DOHH2 (cell line): ENCODE measurements around the gene ETS1.

Experiments
- CTCF ChIP-seq: fragments of 200-600 bp; sonication (generic); IDR thresholded peaks from one replicate; pipeline ENCODE4 v1.5.1; 2014; ENCODE audit warnings: antibody characterized with exemption, mild to moderate bottlenecking, low read depth, low read length; ENCODE audit not compliant: poor library complexity, severe bottlenecking
- EZH2phosphoT487 ChIP-seq: fragments of 200-600 bp; sonication (generic); IDR thresholded peaks from 2 replicates; pipeline ENCODE4 v1.6.1; 2017; ENCODE audit warnings: borderline replicate concordance, mild to moderate bottlenecking, antibody characterized with exemption, low read length, moderate library complexity, mixed read lengths

- TF ChIP-seq CTCF (no peak), EZH2phosphoT487 (no peak)
Measured at GRCh38 chr11:128480066-128480465, 107.3 kb downstream of the ETS1 start.
